H9 (cell line): Measurements from ENCODE around the gene TM9SF3. TPM values are rescaled to one million over a fixed set of nuclear protein-coding genes. Genes with fewer than 3 reads are reported as not detected.

Experiments
- DNase-seq: peaks from one replicate; pipeline ENCODE4 v3.0.0-alpha.2; 2017
- H2AFZ ChIP-seq: one replicate; pipeline ENCODE4 v1.6.1; 2013; ENCODE audit warnings: mild to moderate bottlenecking, low read length, control low read depth, moderate library complexity
- H2AK5ac ChIP-seq: 2 replicates; pipeline ENCODE4 v1.6.1; 2013; ENCODE audit warnings: low read length, control low read depth, mixed read lengths; ENCODE audit not compliant: insufficient read length
- H2BK120ac ChIP-seq: one replicate; pipeline ENCODE4 v1.6.1; 2013; ENCODE audit warnings: low read depth, mild to moderate bottlenecking, low read length, control low read depth, inconsistent platforms; ENCODE audit not compliant: poor library complexity, severe bottlenecking
- H2BK12ac ChIP-seq: 2 replicates; pipeline ENCODE4 v1.6.1; 2013; ENCODE audit warnings: low read length, control low read depth, mixed read lengths, low read depth; ENCODE audit not compliant: insufficient read length
- H2BK15ac ChIP-seq: 2 replicates; pipeline ENCODE4 v1.6.1; 2013; ENCODE audit warnings: low read depth, low read length, control low read depth
- H2BK20ac ChIP-seq: one replicate; pipeline ENCODE4 v1.6.1; 2013; ENCODE audit warnings: low read depth, mild to moderate bottlenecking, low read length, control low read depth, inconsistent platforms; ENCODE audit not compliant: poor library complexity, severe bottlenecking
- H2BK5ac ChIP-seq: 2 replicates; pipeline ENCODE4 v1.6.1; 2013; ENCODE audit warnings: low read length, control low read depth, mixed read lengths; ENCODE audit not compliant: insufficient read length
- H3K14ac ChIP-seq: 2 replicates; pipeline ENCODE4 v1.6.1; 2013; ENCODE audit warnings: low read length, control low read depth; ENCODE audit not compliant: insufficient read depth
- H3K18ac ChIP-seq: 2 replicates; pipeline ENCODE4 v1.6.1; 2013; ENCODE audit warnings: low read depth, mild to moderate bottlenecking, mixed read lengths, low read length, control low read depth; ENCODE audit not compliant: insufficient read length
- H3K23ac ChIP-seq: 2 replicates; pipeline ENCODE4 v1.6.1; 2013; ENCODE audit warnings: low read length, control low read depth, mixed read lengths, low read depth; ENCODE audit not compliant: insufficient read length
- H3K23me2 ChIP-seq: 2 replicates; pipeline ENCODE4 v1.6.1; 2013; ENCODE audit warnings: low read depth, mild to moderate bottlenecking, mixed read lengths, low read length, control low read depth; ENCODE audit not compliant: insufficient read length, poor library complexity, severe bottlenecking
- H3K27ac ChIP-seq: 2 replicates; pipeline ENCODE4 v1.5.1; 2013; ENCODE audit warnings: low read length, control low read depth, mixed read lengths, low read depth; ENCODE audit not compliant: insufficient read length
- H3K27me3 ChIP-seq: 2 replicates; pipeline ENCODE4 v1.6.1; 2013; ENCODE audit warnings: low read length, control low read depth, inconsistent platforms; ENCODE audit not compliant: insufficient read depth
- H3K4ac ChIP-seq: 2 replicates; pipeline ENCODE4 v1.6.1; 2013; ENCODE audit warnings: low read depth, mild to moderate bottlenecking, control low read depth, inconsistent platforms, low read length, moderate library complexity
- H3K4me1 ChIP-seq: 2 replicates; pipeline ENCODE4 v1.6.1; 2013; ENCODE audit warnings: low read length, control low read depth, inconsistent platforms; ENCODE audit not compliant: insufficient read depth
- H3K4me2 ChIP-seq: 2 replicates; pipeline ENCODE4 v1.6.1; 2013; ENCODE audit warnings: low read length, control low read depth, mixed read lengths; ENCODE audit not compliant: insufficient read length, insufficient read depth
- H3K56ac ChIP-seq: 2 replicates; pipeline ENCODE4 v1.6.1; 2013; ENCODE audit warnings: low read depth, mild to moderate bottlenecking, mixed read lengths, low read length, control low read depth; ENCODE audit not compliant: insufficient read length
- H3K79me1 ChIP-seq: 2 replicates; pipeline ENCODE4 v1.6.1; 2013; ENCODE audit warnings: low read depth, mild to moderate bottlenecking, moderate library complexity, low read length, control low read depth, inconsistent platforms; ENCODE audit not compliant: insufficient read depth, poor library complexity, severe bottlenecking
- H3K79me2 ChIP-seq: 2 replicates; pipeline ENCODE4 v1.6.1; 2013; ENCODE audit warnings: low read length, control low read depth, inconsistent platforms; ENCODE audit not compliant: insufficient read depth
- H3K9ac ChIP-seq: 2 replicates; pipeline ENCODE4 v1.6.1; 2013; ENCODE audit warnings: low read length, control low read depth, mixed read lengths; ENCODE audit not compliant: insufficient read length; ENCODE audit errors: extremely low read depth
- H3K9me3 ChIP-seq: one replicate; pipeline ENCODE4 v1.6.1; 2013; ENCODE audit warnings: low read depth, low read length, inconsistent platforms; ENCODE audit not compliant: control insufficient read depth
- H3T11ph ChIP-seq: one replicate; pipeline ENCODE4 v1.6.1; 2013; ENCODE audit warnings: mild to moderate bottlenecking, low read length, control low read depth, inconsistent platforms
- H4K20me1 ChIP-seq: one replicate; pipeline ENCODE4 v1.6.1; 2013; ENCODE audit not compliant: control insufficient read depth, insufficient read length, insufficient read depth
- H4K5ac ChIP-seq: 2 replicates; pipeline ENCODE4 v1.6.1; 2013; ENCODE audit warnings: low read depth, mild to moderate bottlenecking, mixed read lengths, low read length, control low read depth; ENCODE audit not compliant: insufficient read length
- H4K8ac ChIP-seq: replicated peaks from 2 replicates; pipeline ENCODE4 v1.6.1; 2013; ENCODE audit warnings: low read length, control low read depth, mixed read lengths, low read depth; ENCODE audit not compliant: insufficient read length
- H4K91ac ChIP-seq: 2 replicates; pipeline ENCODE4 v1.6.1; 2013; ENCODE audit warnings: low read depth, mild to moderate bottlenecking, moderate library complexity, mixed read lengths, low read length, control low read depth; ENCODE audit not compliant: insufficient read length
- H3K27ac Mint-ChIP-seq, 3 experiments: 2 replicates in 2 of 3; 3 replicates in 1 of 3; pipeline ENCODE4 v1.8.0; 2020 to 2021; ENCODE audit warnings: mixed read lengths in 3 of 3, mild to moderate bottlenecking in 1 of 3, moderate library complexity in 1 of 3
- H3K27me3 Mint-ChIP-seq: 2 replicates; pipeline ENCODE4 v1.8.0; 2021; ENCODE audit warnings: low read depth, mild to moderate bottlenecking, moderate library complexity, mixed read lengths
- H3K36me3 Mint-ChIP-seq, 3 experiments: 2 replicates in 2 of 3; 3 replicates in 1 of 3; pipeline ENCODE4 v1.8.0; 2020 to 2021; ENCODE audit warnings: low read depth in 3 of 3, mixed read lengths in 3 of 3; ENCODE audit not compliant: insufficient read depth in 1 of 3
- H3K4me1 Mint-ChIP-seq, 2 experiments: 2 replicates each; pipeline ENCODE4 v1.8.0; 2020; ENCODE audit warnings: mixed read lengths in 2 of 2
- H3K4me3 Mint-ChIP-seq, 2 experiments: 2 replicates in 1 of 2; 3 replicates in 1 of 2; pipeline ENCODE4 v1.8.0; 2020 to 2021; ENCODE audit warnings: mild to moderate bottlenecking in 2 of 2, mixed read lengths in 2 of 2, moderate library complexity in 1 of 2
- H3K9me3 Mint-ChIP-seq, 2 experiments: 2 replicates in 1 of 2; 3 replicates in 1 of 2; pipeline ENCODE4 v1.8.0; 2020; ENCODE audit warnings: mild to moderate bottlenecking in 2 of 2, mixed read lengths in 2 of 2, moderate library complexity in 1 of 2
- WGBS: extraction: QIAGEN DNeasy Blood & Tissue Kit; methylation state at CpG from one replicate; pipeline ENCODE4 v1.1.7; 2013; ENCODE audit warnings: missing lambda C conversion rate, low lambda C conversion rate, mixed read lengths; ENCODE audit not compliant: insufficient read length; ENCODE audit errors: extremely low coverage; 5-methylcytosine and 5-hydroxymethylcytosine counted together
- total RNA-seq: library from RNA; stranded (reverse); gene quantifications from 2 replicates; pipeline ENCODE4 v1.2.1, GENCODE V29; 2021
- TF ChIP-seq, protein P1 (sequence below): fragments of 200-600 bp; sonication (generic); conservative IDR thresholded peaks from 3 replicates; pipeline ENCODE4 v1.8.0; 2021; ENCODE audit warnings: antibody characterized with exemption, mild to moderate bottlenecking

Gene TM9SF3
- total RNA-seq, 1 experiment from 2014 or later, result 120 TPM

DNA sequence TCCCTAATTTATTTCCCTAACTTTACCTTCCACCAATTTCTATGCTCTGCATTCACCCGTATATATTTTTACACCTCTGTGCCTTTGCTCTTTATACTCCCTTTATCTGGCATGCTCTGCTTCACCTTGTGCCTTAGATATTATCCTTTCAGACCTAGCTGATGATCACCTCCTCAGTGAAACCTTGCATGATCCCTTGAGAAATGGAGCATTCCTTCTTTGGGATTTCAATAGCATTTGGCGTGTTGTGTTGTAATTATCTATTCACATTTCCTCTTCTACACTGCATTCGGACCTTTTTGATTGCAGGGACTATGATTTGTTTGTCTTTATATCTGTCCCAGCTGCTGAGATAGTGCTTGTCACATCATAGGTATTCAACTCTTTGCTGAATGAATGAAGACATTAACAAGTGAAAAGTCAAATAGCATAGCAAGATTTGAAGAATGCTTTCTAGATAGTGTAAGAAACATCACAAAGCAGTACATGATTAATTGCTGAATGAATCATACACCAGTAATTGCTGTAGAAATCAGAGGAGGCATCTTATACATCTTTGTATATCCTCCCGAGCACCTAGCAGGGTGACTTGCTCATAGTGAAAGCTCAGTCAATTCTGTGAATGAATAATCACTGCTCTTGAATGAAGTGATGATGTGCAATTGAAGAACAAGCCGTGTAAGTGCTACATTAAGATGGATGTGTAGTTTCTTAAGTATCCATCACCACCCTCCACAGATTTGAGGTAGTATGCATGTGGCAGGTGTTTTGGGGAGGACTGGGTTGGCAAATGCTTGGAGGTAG, 2.0 kb upstream of the TM9SF3 start:
- Histone ChIP-seq H3T11ph (no peak overlapping the region), H4K8ac (no peak overlapping the region), H3K14ac (no peak overlapping the region), H2BK15ac (no peak overlapping the region), H4K5ac (no peak overlapping the region), H4K91ac (no peak overlapping the region), H3K4me2 (no peak overlapping the region), H3K23me2 (peaks cover 13% of the 10 kb centered on the region), H3K27me3 (no peaks in the 10 kb centered on the region), H3K9me3 (no peaks in the 10 kb centered on the region), H2BK12ac (no peak overlapping the region), H3K79me1 (no peaks in the 10 kb centered on the region), H3K4me1 (no peaks in the 10 kb centered on the region), H3K4ac (no peak overlapping the region), H4K20me1 (no peaks in the 10 kb centered on the region), H3K18ac (no peak overlapping the region), H2AK5ac (no peak overlapping the region), H3K9ac (no peak overlapping the region), H2BK20ac (no peak overlapping the region), H2BK120ac (no peak overlapping the region), H3K56ac (no peak overlapping the region), H3K27ac (no peak overlapping the region), H2AFZ (no peak overlapping the region), H3K23ac (no peak overlapping the region), H2BK5ac (no peak overlapping the region), H3K79me2 (peaks cover 19% of the 10 kb centered on the region; the same call in 1 of the 2 replicates)
- H3K4me3 Mint-ChIP-seq, result no peak overlapping the region
- no peak overlapping the region for H3K27ac Mint-ChIP-seq
- H3K9me3 Mint-ChIP-seq, result no peaks in the 10 kb centered on the region
- TF ChIP-seq, protein P1, sequence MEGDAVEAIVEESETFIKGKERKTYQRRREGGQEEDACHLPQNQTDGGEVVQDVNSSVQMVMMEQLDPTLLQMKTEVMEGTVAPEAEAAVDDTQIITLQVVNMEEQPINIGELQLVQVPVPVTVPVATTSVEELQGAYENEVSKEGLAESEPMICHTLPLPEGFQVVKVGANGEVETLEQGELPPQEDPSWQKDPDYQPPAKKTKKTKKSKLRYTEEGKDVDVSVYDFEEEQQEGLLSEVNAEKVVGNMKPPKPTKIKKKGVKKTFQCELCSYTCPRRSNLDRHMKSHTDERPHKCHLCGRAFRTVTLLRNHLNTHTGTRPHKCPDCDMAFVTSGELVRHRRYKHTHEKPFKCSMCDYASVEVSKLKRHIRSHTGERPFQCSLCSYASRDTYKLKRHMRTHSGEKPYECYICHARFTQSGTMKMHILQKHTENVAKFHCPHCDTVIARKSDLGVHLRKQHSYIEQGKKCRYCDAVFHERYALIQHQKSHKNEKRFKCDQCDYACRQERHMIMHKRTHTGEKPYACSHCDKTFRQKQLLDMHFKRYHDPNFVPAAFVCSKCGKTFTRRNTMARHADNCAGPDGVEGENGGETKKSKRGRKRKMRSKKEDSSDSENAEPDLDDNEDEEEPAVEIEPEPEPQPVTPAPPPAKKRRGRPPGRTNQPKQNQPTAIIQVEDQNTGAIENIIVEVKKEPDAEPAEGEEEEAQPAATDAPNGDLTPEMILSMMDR, result no peak
- H3K4me1 Mint-ChIP-seq, result peaks cover 9 to 11% of the 10 kb centered on the region in 2 experiments
- no peaks in the 10 kb centered on the region for H3K36me3 Mint-ChIP-seq
- DNase-seq, result no peak
- WGBS, result 100% methylated on average over 1 of the region's 5 CpGs
- H3K27me3 Mint-ChIP-seq, result no peaks in the 10 kb centered on the region
